Left lung (tissue), 10 donors: Measurements from ENCODE around the gene GJC2. TPM values are rescaled to one million over a fixed set of nuclear protein-coding genes. Genes with fewer than 3 reads are reported as not detected.

ENCODE experiments used
- ATAC-seq: fragments of 200-7000 bp; cut with Tn5 transposase; one replicate; pipeline ENCODE4 v1.9.1; 2020; ENCODE audit warnings: moderate library complexity
- DNase-seq, 4 donors: peaks; one replicate each; pipeline ENCODE4 v3.0.0-alpha.2; 2013 to 2020
- H3K27ac ChIP-seq, 2 donors: fragments of 200-600 bp; sonication (generic) in 1 of 2; one replicate each; pipeline versions ENCODE4 v1.5.0 to v1.8.0; 2020 to 2021
- H3K27me3 ChIP-seq, 2 donors: fragments of 200-600 bp; sonication (generic) in 1 of 2; one replicate each; pipeline versions ENCODE4 v1.5.0 to v1.8.0; 2020 to 2021
- H3K36me3 ChIP-seq, 2 donors: fragments of 200-600 bp; sonication (generic) in 1 of 2; one replicate each; pipeline versions ENCODE4 v1.5.0 to v1.8.0; 2020 to 2021
- H3K4me1 ChIP-seq, 2 donors: fragments of 200-600 bp; one replicate each; pipeline ENCODE4 v1.8.0; 2021
- H3K4me3 ChIP-seq, 2 donors: fragments of 200-600 bp; sonication (generic) in 1 of 2; one replicate each; pipeline versions ENCODE4 v1.5.0 to v1.8.0; 2020 to 2021; ENCODE audit warnings: mild to moderate bottlenecking in 1 of 2
- H3K9me3 ChIP-seq, 2 donors: fragments of 200-600 bp; sonication (generic) in 1 of 2; one replicate each; pipeline versions ENCODE4 v1.5.0 to v1.8.0; 2020 to 2021
- CTCF ChIP-seq, 2 donors: fragments of 200-600 bp; sonication (generic) in 1 of 2; IDR thresholded peaks; one replicate each; pipeline versions ENCODE4 v1.5.0 to v1.8.0; 2021; ENCODE audit warnings: antibody characterized with exemption in 2 of 2
- intact Hi-C, 2 donors: fragments of 100-400 bp; cut with DNase I; formaldehyde crosslinking; loops; one replicate each; pipeline versions ENCODE4 v1.11.2 to v1.14.2; 2022
- polyA plus RNA-seq, 6 donors: library from polyadenylated mRNA; unstranded; fragments of 120-200 nt; gene quantifications; one replicate each; pipeline ENCODE4 v1.2.1, GENCODE V29; 2013; ENCODE audit not compliant: insufficient read length in 6 of 6
- total RNA-seq, 2 donors: library from RNA; stranded (reverse); fragmentation: NEBNext Ultra II Directional; extraction: Animal tissue kit (Norgen Biotek cat#: 25700); gene quantifications; one replicate each; pipeline ENCODE4 v1.2.1, GENCODE V29; 2021
- donor health status: DM: no; HTN: yes; CAD: no.
- donor health status: DM: no; HTN: no; CAD: no.

The GJC2 gene
- total and polyA plus RNA-seq, 8 donors = 2.3 to 4.9 (median 3.1) TPM

GRCh38 chr1:228102791-228103620 lies 46.7 kb upstream of the GJC2 start, which contains the start of gene C1orf35:
Gene C1orf35, minus strand, starts transcription at chr1:228103325. Its CDS starts 98 bp downstream, at chr1:228103227.
- intact Hi-C loops = no loop called here
- peak within 1 kb of the TSS; percentile 97 to 99 for H3K4me3 ChIP-seq
- H3K9me3 ChIP-seq = no peaks in the 10 kb centered on the region
- H3K27me3 ChIP-seq = no peaks in the 10 kb centered on the region
- DNase-seq (peak; percentile 92 to 98 (median 96)), ATAC-seq (peak; percentile 91)
- H3K4me1 ChIP-seq = peaks cover 10 to 66% of the 10 kb centered on the region in 2 donors
- TF ChIP-seq CTCF (IDR thresholded peaks at IDR 0.05) = no peak
- H3K36me3 ChIP-seq = peaks cover 2 to 60% of the 10 kb centered on the region in 2 donors
- H3K27ac ChIP-seq = peak within 1 kb of the TSS; percentile 85 to 92

- intact Hi-C loops = no loop called here
- H3K27me3 ChIP-seq = no peaks in the 10 kb centered on the region
- no peak overlapping the region for H3K4me3 ChIP-seq
- peak in 1 of 4 donors; percentile 61 for DNase-seq
- no peak overlapping the region for H3K27ac ChIP-seq
- TF ChIP-seq CTCF (IDR thresholded peaks at IDR 0.05) = no peak
- H3K9me3 ChIP-seq = no peaks in the 10 kb centered on the region
- peaks cover 15 to 63% of the 10 kb centered on the region in 2 donors for H3K4me1 ChIP-seq
- peaks cover 0 to 44% of the 10 kb centered on the region in 2 donors for H3K36me3 ChIP-seq
- ATAC-seq = no peak
These were observed 45.0 kb upstream of the GJC2 start for GRCh38 chr1:228104526-228105269.

- H3K36me3 ChIP-seq = peaks cover 0 to 36% of the 10 kb centered on the region in 2 donors
- H3K27ac ChIP-seq = no peak overlapping the region
- H3K4me1 ChIP-seq = peaks cover 15 to 64% of the 10 kb centered on the region in 2 donors
- no peaks in the 10 kb centered on the region for H3K27me3 ChIP-seq
- ATAC-seq (no peak), DNase-seq (no peak)
- H3K9me3 ChIP-seq = no peaks in the 10 kb centered on the region
- no peak for TF ChIP-seq CTCF (IDR thresholded peaks at IDR 0.05)
- H3K4me3 ChIP-seq = no peak overlapping the region
- intact Hi-C loops = no loop called here
These were observed 44.3 kb upstream of the GJC2 start for GRCh38 chr1:228105270-228105995.

- peaks cover 0 to 29% of the 10 kb centered on the region in 2 donors for H3K36me3 ChIP-seq
- ATAC-seq = no peak
- peak in 1 of 4 donors; percentile 35 for DNase-seq
- H3K27ac ChIP-seq = no peak overlapping the region
- intact Hi-C loops = no loop called here
- H3K4me1 ChIP-seq = peaks cover 15 to 64% of the 10 kb centered on the region in 2 donors
- H3K4me3 ChIP-seq = no peak overlapping the region
- H3K9me3 ChIP-seq = no peaks in the 10 kb centered on the region
- no peaks in the 10 kb centered on the region for H3K27me3 ChIP-seq
- no peak for TF ChIP-seq CTCF (IDR thresholded peaks at IDR 0.05)
These were observed 43.5 kb upstream of the GJC2 start for GRCh38 chr1:228105996-228106799.
